ENCODE measurements around the gene MYO3B.

DNA sequence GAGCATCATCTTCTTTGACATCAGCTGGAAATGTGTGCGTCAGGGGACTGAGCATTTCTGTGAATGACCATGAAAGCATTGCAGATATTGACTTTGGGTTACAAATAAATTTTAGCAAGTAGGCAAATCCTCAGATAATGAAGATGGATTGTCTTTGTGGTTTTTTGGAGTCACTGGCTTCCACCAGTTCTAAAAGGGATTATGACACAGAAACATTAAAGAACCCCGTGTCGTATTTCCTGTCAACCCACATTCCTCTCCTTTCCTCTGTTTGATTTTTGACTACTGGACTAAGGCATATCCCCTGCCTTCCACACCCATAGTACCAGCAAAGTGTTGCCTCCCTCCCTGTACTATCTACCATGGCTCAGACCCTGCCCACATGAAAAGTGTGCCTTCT is 268.1 kb downstream of the MYO3B start:
- TF ChIP-seq, protein P1, sequence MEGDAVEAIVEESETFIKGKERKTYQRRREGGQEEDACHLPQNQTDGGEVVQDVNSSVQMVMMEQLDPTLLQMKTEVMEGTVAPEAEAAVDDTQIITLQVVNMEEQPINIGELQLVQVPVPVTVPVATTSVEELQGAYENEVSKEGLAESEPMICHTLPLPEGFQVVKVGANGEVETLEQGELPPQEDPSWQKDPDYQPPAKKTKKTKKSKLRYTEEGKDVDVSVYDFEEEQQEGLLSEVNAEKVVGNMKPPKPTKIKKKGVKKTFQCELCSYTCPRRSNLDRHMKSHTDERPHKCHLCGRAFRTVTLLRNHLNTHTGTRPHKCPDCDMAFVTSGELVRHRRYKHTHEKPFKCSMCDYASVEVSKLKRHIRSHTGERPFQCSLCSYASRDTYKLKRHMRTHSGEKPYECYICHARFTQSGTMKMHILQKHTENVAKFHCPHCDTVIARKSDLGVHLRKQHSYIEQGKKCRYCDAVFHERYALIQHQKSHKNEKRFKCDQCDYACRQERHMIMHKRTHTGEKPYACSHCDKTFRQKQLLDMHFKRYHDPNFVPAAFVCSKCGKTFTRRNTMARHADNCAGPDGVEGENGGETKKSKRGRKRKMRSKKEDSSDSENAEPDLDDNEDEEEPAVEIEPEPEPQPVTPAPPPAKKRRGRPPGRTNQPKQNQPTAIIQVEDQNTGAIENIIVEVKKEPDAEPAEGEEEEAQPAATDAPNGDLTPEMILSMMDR (IDR thresholded peaks at IDR 0.05) = no peak
- no peak for TF ChIP-seq EZH2phosphoT487 (IDR thresholded peaks at IDR 0.05)
- TF ChIP-seq EZH2 (IDR thresholded peaks at IDR 0.05) = no peak
